Measurements from ENCODE around the gene CACNA1A. TPM values are rescaled to one million over a fixed set of nuclear protein-coding genes. Genes with fewer than 3 reads are reported as not detected.

The CACNA1A gene
- total RNA-seq, 2 donors from 2014 or later: 6.7 to 7.6 TPM

- intact Hi-C loops (cut with DNase I): no loop called here
- Histone ChIP-seq H3K9me3 (peaks cover 0 to 2% (median 0%) of the 10 kb centered on the region in 3 donors), H3K36me3 (replicated peaks in 1 of 2; ENCODE audit: insufficient read depth in 1 of 2, low read depth in 2 of 2) (no peaks in the 10 kb centered on the region), H3K27ac (no peak overlapping the region), H3K4me3 (no peak overlapping the region), H3K4me1 (no peaks in the 10 kb centered on the region), H3K27me3 (no peaks in the 10 kb centered on the region)
- no peak for DNase-seq
- no peak for ATAC-seq
- 49 to 50% methylated on average over 2 of the region's 2 CpGs for WGBS, 2 donors
- TF ChIP-seq, protein P1, sequence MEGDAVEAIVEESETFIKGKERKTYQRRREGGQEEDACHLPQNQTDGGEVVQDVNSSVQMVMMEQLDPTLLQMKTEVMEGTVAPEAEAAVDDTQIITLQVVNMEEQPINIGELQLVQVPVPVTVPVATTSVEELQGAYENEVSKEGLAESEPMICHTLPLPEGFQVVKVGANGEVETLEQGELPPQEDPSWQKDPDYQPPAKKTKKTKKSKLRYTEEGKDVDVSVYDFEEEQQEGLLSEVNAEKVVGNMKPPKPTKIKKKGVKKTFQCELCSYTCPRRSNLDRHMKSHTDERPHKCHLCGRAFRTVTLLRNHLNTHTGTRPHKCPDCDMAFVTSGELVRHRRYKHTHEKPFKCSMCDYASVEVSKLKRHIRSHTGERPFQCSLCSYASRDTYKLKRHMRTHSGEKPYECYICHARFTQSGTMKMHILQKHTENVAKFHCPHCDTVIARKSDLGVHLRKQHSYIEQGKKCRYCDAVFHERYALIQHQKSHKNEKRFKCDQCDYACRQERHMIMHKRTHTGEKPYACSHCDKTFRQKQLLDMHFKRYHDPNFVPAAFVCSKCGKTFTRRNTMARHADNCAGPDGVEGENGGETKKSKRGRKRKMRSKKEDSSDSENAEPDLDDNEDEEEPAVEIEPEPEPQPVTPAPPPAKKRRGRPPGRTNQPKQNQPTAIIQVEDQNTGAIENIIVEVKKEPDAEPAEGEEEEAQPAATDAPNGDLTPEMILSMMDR (IDR thresholded peaks at IDR 0.05): no peak
- TF ChIP-seq POLR2A (IDR thresholded peaks at IDR 0.05): no peak
These were observed 38.1 kb upstream of the CACNA1A start for GRCh38 chr19:13544423-13544822.

- Histone ChIP-seq H3K4me3 (no peak overlapping the region), H3K9me3 (peaks cover 0 to 5% (median 0%) of the 10 kb centered on the region in 3 donors), H3K27ac (no peak overlapping the region), H3K36me3 (replicated peaks in 1 of 2; ENCODE audit: insufficient read depth in 1 of 2, low read depth in 2 of 2) (no peaks in the 10 kb centered on the region), H3K27me3 (no peaks in the 10 kb centered on the region), H3K4me1 (no peaks in the 10 kb centered on the region)
- 27 to 32% methylated on average over 1 of the region's 1 CpG for WGBS, 2 donors
- TF ChIP-seq, protein P1 (IDR thresholded peaks at IDR 0.05): no peak
- TF ChIP-seq POLR2A (IDR thresholded peaks at IDR 0.05): no peak
- ATAC-seq: no peak
- no peak for DNase-seq
- intact Hi-C loops (cut with DNase I): no loop called here
These were observed 35.3 kb upstream of the CACNA1A start for GRCh38 chr19:13541554-13541953.

DNA sequence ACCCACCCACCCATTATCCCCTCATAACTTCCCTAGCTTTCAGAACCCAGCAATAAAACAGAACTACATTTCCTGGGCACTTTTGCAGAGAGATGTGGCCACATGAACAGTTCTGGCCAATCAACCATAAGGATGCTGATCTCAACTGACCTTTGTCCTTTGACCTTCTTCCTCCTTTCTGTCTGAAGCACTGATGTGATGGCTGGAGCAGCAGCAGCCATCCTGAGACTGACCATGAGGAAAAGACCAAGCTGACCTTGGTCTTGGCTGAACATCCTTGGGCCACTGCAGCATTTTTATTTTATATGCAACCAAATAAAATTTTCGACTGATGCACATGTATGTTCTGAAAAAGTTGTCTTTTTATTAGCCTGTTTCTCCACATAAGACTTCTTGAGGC, 33.1 kb upstream of the CACNA1A start:
- no peak overlapping the region for H3K27ac ChIP-seq
- DNase-seq: no peak
- no peak for ATAC-seq
- no peaks in the 10 kb centered on the region for H3K36me3 ChIP-seq (replicated peaks in 1 of 2; ENCODE audit: insufficient read depth in 1 of 2, low read depth in 2 of 2)
- H3K4me1 ChIP-seq: no peaks in the 10 kb centered on the region
- no peak overlapping the region for H3K4me3 ChIP-seq
- WGBS, 2 donors: 48 to 50% methylated on average over 1 of the region's 1 CpG
- TF ChIP-seq, protein P1 (IDR thresholded peaks at IDR 0.05): no peak
- TF ChIP-seq POLR2A (IDR thresholded peaks at IDR 0.05): no peak
- intact Hi-C loops (cut with DNase I): no loop called here
- peaks cover 0 to 5% (median 0%) of the 10 kb centered on the region in 3 donors for H3K9me3 ChIP-seq
- no peaks in the 10 kb centered on the region for H3K27me3 ChIP-seq

DNA sequence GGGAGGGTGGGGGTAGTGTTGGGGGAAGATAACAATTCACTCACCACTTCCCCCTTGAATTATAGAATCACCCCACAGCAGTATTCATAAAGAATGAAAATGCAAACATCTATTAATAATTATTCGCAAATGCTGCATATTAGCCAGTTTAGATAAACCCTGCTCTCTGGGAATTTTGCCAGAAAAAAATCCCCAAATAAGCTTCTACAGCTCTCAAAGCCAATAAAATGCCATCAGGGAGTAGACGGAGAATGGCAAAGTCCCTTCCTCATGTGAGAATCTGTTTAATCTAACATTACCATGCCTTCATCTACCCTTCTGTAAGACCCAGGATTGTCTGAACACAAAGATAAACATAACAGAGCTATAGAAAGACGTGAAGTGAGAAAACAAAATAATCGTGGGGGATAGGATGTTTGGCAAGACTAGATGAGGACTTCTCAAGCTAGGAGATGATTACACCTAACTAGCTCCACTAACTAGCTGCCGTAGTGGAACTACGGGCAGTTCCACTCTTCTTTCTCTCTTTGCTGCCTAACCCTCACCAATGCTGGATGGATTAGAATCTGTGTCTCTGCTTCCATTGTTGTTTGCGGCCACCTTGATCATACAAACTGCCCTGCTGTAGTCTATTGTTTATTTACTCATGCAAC, 32.4 kb upstream of the CACNA1A start:
- TF ChIP-seq, protein P1 (IDR thresholded peaks at IDR 0.05): no peak
- TF ChIP-seq POLR2A (IDR thresholded peaks at IDR 0.05): no peak
- intact Hi-C loops (cut with DNase I): no loop called here
- Histone ChIP-seq H3K4me3 (no peak overlapping the region), H3K27ac (no peak overlapping the region), H3K27me3 (no peaks in the 10 kb centered on the region), H3K36me3 (replicated peaks in 1 of 2; ENCODE audit: insufficient read depth in 1 of 2, low read depth in 2 of 2) (no peaks in the 10 kb centered on the region), H3K9me3 (peaks cover 0 to 5% (median 0%) of the 10 kb centered on the region in 3 donors), H3K4me1 (no peaks in the 10 kb centered on the region)
- DNase-seq (no peak), ATAC-seq (no peak)
- whole genome bisulfite sequencing, 2 donors: 40 to 42% methylated on average over 7 of the region's 7 CpGs

DNA sequence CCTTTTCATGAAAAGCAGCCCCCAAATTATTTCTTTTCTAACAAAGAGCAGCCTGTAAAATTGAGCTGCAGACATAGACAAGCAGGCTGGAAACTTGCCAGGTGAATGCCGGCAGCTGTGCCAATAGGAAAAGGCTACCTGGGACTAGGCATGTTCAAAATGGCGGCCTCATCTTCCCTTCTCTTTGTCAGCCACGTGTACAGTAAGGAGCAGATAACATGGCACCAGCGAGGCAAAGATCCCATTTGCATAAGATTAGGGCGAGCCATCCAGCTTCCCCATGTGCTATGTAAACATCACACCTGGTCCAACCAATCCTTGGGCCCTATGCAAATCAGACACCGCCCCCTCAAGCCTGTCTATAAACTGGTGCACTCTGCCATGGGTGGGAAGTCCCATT, 31.2 kb upstream of the CACNA1A start:
- Histone ChIP-seq H3K27ac (no peak overlapping the region), H3K4me3 (no peak overlapping the region), H3K4me1 (no peaks in the 10 kb centered on the region), H3K27me3 (no peaks in the 10 kb centered on the region), H3K36me3 (replicated peaks in 1 of 2; ENCODE audit: insufficient read depth in 1 of 2, low read depth in 2 of 2) (no peaks in the 10 kb centered on the region), H3K9me3 (peaks cover 0 to 5% (median 0%) of the 10 kb centered on the region in 3 donors)
- intact Hi-C loops (cut with DNase I): no loop called here
- 30 to 40% methylated on average over 5 to 6 of the region's 6 CpGs for WGBS, 2 donors
- peak in 2 of 4 donors; percentile 7 to 16 for DNase-seq
- TF ChIP-seq, protein P1 (IDR thresholded peaks at IDR 0.05): no peak
- TF ChIP-seq POLR2A (IDR thresholded peaks at IDR 0.05): no peak
- no peak for ATAC-seq

Data from body of pancreas (tissue), 4 donors.